ENCODE measurements around the gene HES1.

DNA sequence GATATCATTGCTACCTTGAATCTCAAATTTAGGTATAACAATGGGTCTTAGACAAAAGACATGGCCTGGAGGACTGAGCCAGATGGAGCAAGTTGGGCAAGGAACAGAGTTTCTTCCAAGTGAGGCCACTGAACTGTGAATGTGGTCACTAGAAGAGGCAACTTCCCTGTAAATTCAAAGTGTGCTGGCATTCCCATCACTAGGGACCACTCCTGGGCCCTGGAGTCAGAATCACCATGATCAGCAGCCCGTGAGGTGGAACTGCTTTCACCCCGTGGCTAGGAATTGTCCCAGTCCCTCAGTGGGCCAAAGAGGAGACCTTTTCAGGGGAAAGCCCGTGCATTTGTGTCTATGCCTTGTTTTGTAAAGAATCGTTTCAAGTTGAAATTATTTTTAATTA, 47.3 kb downstream of the HES1 start:
- no peak for TF ChIP-seq POLR2A (IDR thresholded peaks at IDR 0.05)
- TF ChIP-seq, protein P1, sequence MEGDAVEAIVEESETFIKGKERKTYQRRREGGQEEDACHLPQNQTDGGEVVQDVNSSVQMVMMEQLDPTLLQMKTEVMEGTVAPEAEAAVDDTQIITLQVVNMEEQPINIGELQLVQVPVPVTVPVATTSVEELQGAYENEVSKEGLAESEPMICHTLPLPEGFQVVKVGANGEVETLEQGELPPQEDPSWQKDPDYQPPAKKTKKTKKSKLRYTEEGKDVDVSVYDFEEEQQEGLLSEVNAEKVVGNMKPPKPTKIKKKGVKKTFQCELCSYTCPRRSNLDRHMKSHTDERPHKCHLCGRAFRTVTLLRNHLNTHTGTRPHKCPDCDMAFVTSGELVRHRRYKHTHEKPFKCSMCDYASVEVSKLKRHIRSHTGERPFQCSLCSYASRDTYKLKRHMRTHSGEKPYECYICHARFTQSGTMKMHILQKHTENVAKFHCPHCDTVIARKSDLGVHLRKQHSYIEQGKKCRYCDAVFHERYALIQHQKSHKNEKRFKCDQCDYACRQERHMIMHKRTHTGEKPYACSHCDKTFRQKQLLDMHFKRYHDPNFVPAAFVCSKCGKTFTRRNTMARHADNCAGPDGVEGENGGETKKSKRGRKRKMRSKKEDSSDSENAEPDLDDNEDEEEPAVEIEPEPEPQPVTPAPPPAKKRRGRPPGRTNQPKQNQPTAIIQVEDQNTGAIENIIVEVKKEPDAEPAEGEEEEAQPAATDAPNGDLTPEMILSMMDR (IDR thresholded peaks at IDR 0.05): no peak

Data from tibial nerve (tissue), 3 donors.